HFFc6 (cell line): Measurements from ENCODE around the gene BRCA2. TPM values are rescaled to one million over a fixed set of nuclear protein-coding genes. Genes with fewer than 3 reads are reported as not detected.
A peak's percentile ranks its signal among the peaks of the same experiment; 100 is the strongest.

ENCODE experiments used
- DNase-seq: peaks from one replicate; pipeline ENCODE4 v3.0.0-alpha.2; 2018
- H3K27ac Mint-ChIP-seq: 2 replicates; pipeline ENCODE4 v1.8.0; 2020; ENCODE audit warnings: mild to moderate bottlenecking, mixed read lengths
- H3K27me3 Mint-ChIP-seq: 2 replicates; pipeline ENCODE4 v1.8.0; 2021; ENCODE audit warnings: mild to moderate bottlenecking, moderate library complexity, mixed read lengths; ENCODE audit not compliant: insufficient read depth
- H3K36me3 Mint-ChIP-seq: 2 replicates; pipeline ENCODE4 v1.8.0; 2021; ENCODE audit warnings: low read depth, mixed read lengths
- H3K4me1 Mint-ChIP-seq: 2 replicates; pipeline ENCODE4 v1.8.0; 2020; ENCODE audit warnings: low read depth, mixed read lengths
- H3K4me3 Mint-ChIP-seq: 2 replicates; pipeline ENCODE4 v1.8.0; 2020; ENCODE audit warnings: mild to moderate bottlenecking, moderate library complexity, mixed read lengths
- H3K9me3 Mint-ChIP-seq: 2 replicates; pipeline ENCODE4 v1.8.0; 2020; ENCODE audit warnings: mild to moderate bottlenecking, mixed read lengths
- total RNA-seq, 6 experiments: library from RNA; stranded (reverse); fragmentation: NEBNext Ultra II Directional; extraction: Animal tissue kit (Norgen Biotek cat#: 25700); gene quantifications; 2 replicates in 1 of 6; 3 replicates in 5 of 6; pipeline ENCODE4 v1.2.3, GENCODE V29; 2021
- TF ChIP-seq, protein P1 (sequence below): fragments of 200-600 bp; sonication (generic); IDR thresholded peaks from 2 replicates; pipeline ENCODE4 v1.5.0; 2021; ENCODE audit warnings: antibody characterized with exemption, mild to moderate bottlenecking

The BRCA2 gene
- total RNA-seq, 6 experiments from 2014 or later = 4.0 to 8.4 (median 8.2) TPM

DNA sequence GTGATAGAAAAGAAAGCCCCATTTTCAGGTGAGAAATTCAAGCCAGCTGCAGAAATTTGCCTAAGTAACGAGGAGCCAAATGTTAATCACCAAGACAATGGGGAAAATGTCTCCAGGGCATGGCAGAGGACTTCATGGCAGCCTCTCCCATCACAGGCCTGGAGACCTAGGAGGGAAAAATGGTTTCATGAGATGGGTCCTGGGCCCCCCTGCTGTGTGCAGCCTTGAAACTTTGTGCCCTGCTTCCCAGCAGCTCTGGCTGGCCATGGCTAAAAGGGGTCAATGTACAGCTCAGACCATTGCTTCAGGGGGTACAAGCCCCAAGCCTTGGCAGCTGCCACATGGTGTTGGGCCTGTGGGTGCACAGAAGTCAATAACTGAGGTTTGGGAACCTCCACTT lies 102.7 kb downstream of the BRCA2 start:
- Mint-ChIP-seq H3K9me3 (peaks cover 26% of the 10 kb centered on the region), H3K36me3 (peaks cover 28% of the 10 kb centered on the region), H3K4me1 (no peaks in the 10 kb centered on the region), H3K4me3 (no peak overlapping the region), H3K27me3 (peaks cover 6% of the 10 kb centered on the region), H3K27ac (no peak overlapping the region)
- TF ChIP-seq, protein P1, sequence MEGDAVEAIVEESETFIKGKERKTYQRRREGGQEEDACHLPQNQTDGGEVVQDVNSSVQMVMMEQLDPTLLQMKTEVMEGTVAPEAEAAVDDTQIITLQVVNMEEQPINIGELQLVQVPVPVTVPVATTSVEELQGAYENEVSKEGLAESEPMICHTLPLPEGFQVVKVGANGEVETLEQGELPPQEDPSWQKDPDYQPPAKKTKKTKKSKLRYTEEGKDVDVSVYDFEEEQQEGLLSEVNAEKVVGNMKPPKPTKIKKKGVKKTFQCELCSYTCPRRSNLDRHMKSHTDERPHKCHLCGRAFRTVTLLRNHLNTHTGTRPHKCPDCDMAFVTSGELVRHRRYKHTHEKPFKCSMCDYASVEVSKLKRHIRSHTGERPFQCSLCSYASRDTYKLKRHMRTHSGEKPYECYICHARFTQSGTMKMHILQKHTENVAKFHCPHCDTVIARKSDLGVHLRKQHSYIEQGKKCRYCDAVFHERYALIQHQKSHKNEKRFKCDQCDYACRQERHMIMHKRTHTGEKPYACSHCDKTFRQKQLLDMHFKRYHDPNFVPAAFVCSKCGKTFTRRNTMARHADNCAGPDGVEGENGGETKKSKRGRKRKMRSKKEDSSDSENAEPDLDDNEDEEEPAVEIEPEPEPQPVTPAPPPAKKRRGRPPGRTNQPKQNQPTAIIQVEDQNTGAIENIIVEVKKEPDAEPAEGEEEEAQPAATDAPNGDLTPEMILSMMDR = no peak
- DNase-seq = no peak

DNA sequence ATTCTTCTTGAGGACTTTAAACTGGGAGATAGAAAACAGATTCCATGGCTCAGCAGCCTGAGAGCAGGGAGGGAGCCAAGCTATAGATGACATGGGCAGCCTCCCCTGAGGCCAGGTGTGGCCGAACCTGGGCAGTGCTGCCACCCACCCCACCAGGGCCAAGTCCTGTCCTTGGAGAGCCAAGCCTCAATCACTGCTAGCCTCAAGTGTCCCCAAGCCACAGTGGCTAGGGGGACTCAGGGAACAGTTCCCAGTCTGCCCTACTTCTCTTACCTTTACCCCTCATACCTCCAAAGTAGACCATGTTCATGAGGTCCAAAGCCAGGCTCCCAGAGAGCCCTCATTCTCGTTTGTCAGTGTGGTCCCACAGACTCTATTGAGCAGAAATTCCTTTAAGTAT lies 104.6 kb downstream of the BRCA2 start:
- TF ChIP-seq, protein P1 = no peak
- Mint-ChIP-seq H3K36me3 (peaks cover 28% of the 10 kb centered on the region), H3K27me3 (peaks cover 6% of the 10 kb centered on the region), H3K4me3 (no peak overlapping the region), H3K9me3 (peaks cover 26% of the 10 kb centered on the region), H3K27ac (no peak overlapping the region), H3K4me1 (no peaks in the 10 kb centered on the region)
- no peak for DNase-seq

DNA sequence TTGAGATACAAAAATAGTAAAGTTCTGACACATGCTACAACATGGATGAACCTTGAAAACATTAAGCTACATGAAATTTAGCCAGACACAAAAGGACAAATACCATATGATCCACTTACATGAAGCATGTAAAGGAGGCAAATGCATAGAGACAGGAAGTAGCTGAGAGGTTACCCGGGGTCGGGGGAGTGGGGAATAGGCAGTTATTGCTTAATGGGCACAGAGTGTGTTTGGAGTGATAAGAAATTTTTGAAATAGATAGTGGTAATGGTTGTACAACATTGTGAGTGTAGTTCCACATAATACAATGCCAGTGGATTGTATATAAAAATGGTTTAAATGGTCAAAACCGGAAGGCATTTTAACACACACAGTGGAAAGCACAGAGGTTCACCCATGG lies 108.3 kb downstream of the BRCA2 start:
- no peak overlapping the region for H3K27ac Mint-ChIP-seq
- H3K4me1 Mint-ChIP-seq = peaks cover 18% of the 10 kb centered on the region
- no peak overlapping the region for H3K4me3 Mint-ChIP-seq
- no peak for DNase-seq
- H3K27me3 Mint-ChIP-seq = peaks cover 10% of the 10 kb centered on the region; the same call in 1 of the 2 replicates
- TF ChIP-seq, protein P1 = no peak
- peaks cover 28% of the 10 kb centered on the region for H3K36me3 Mint-ChIP-seq
- H3K9me3 Mint-ChIP-seq = peaks cover 15% of the 10 kb centered on the region

DNA sequence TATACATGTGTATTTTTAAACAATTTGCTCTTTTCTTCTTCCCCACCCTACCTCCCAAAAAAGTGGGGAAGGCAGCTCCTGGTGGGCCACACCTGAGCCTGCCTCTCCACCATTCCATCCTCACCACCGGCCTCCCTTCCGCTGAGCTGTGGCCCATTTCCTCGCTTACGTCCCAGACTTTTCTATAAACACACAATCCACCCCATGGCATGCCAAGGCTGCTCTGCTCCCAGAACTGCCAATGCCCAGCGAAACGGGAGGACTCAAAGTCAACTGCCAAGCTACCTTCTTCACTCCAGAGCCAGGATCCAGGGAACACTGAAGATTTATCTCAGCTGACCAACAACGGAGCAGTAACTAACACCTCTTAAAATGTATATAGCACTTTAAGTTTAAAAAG lies 109.8 kb downstream of the BRCA2 start:
- Mint-ChIP-seq H3K27ac (no peak overlapping the region), H3K4me3 (no peak overlapping the region), H3K36me3 (peaks cover 15% of the 10 kb centered on the region), H3K9me3 (peaks cover 2% of the 10 kb centered on the region), H3K4me1 (peaks cover 20% of the 10 kb centered on the region), H3K27me3 (peaks cover 5% of the 10 kb centered on the region; the same call in 1 of the 2 replicates)
- TF ChIP-seq, protein P1 = no peak
- DNase-seq = no peak

DNA sequence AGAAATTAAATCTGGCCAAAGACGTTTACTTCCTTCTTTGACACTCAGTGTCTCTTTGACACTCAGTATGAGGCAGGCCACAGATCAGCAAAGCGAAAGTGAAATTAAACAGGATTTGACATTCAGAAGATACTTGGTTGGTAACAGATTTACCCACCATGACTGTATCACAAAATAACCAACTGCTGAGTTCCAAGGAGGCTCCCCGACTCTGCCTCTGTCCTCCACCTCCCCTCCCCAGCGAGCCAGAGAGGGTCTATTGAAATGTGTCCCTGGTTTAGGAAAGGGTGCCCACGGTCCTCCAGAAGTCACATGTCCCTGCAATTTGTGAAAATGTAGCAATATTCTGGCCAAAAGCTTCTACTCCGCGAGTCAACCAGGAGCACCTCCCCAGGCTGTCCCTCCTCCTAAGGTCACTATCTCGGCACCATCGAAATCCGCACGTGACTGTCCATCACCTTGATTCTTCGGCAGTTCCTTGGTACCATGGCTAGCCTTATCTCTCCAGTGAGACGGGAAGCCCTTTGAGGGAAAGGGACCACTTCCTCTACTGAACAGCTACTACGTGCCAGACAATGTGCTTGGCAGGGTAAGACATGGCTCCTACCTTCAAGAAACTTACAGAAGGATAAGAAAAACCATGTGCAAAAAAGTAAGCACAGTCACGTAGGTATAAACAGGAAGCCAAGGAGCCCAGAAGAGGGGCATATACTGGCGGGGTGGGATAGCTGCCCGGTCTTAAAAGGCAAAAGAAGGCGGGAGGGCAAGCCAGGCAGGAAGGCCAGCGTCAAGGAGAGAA lies 111.1 kb downstream of the BRCA2 start:
- DNase-seq = no peak
- Mint-ChIP-seq H3K9me3 (no peaks in the 10 kb centered on the region), H3K36me3 (peaks cover 9% of the 10 kb centered on the region), H3K4me3 (peak overlapping the region; percentile 77), H3K4me1 (peaks cover 20% of the 10 kb centered on the region), H3K27ac (peak overlapping the region; percentile 64; the same call in 1 of the 2 replicates), H3K27me3 (peaks cover 4% of the 10 kb centered on the region; the same call in 1 of the 2 replicates)
- TF ChIP-seq, protein P1 = no peak
